Activated CD4-positive, CD25-positive, alpha-beta regulatory T cell treated with anti-CD3 and anti-CD28 coated beads, Interleukin-2, amount 50 U/mL, for 72 hours (primary cell): ENCODE data around the gene EDC4.
"Not testable (repeated sequence)": the region's sequence is repeated elsewhere in the genome, so short reads cannot be mapped to it uniquely, and the experiment has no call there.

Experiments used
- DNase-seq: peaks from one replicate; pipeline ENCODE4 v3.0.0; 2021

The EDC4 gene

GRCh38 chr16:67853670-67854069, 19.2 kb upstream of the EDC4 start:
- DNase-seq: no peak

GRCh38 chr16:67855789-67856188, 17.1 kb upstream of the EDC4 start:
- no peak for DNase-seq

- DNase-seq: no peak
Observed at GRCh38 chr16:67856927-67857546, 15.8 kb upstream of the EDC4 start.

- no peak for DNase-seq
Observed at GRCh38 chr16:67857547-67858233, 15.2 kb upstream of the EDC4 start.

GRCh38 chr16:67858500-67858899, 14.4 kb upstream of the EDC4 start:
- DNase-seq: no peak

GRCh38 chr16:67860589-67861398, 12.1 kb upstream of the EDC4 start:
- DNase-seq: no peak

GRCh38 chr16:67861877-67862276, 11.0 kb upstream of the EDC4 start:
- no peak for DNase-seq

GRCh38 chr16:67862623-67863583, 9.9 kb upstream of the EDC4 start:
- no peak for DNase-seq

- not testable (repeated sequence) for DNase-seq
Observed at GRCh38 chr16:67864044-67864443, 8.8 kb upstream of the EDC4 start.

GRCh38 chr16:67864594-67864993, 8.3 kb upstream of the EDC4 start:
- DNase-seq: no peak

- no peak for DNase-seq
Observed at GRCh38 chr16:67865318-67865717, 7.5 kb upstream of the EDC4 start.

GRCh38 chr16:67868290-67868689, 4.6 kb upstream of the EDC4 start:
- no peak for DNase-seq

GRCh38 chr16:67869653-67870052, 3.2 kb upstream of the EDC4 start:
- no peak for DNase-seq

GRCh38 chr16:67871256-67871655, 1.6 kb upstream of the EDC4 start:
- DNase-seq: no peak

- no peak for DNase-seq
Observed at GRCh38 chr16:67872131-67872630, 671 bp upstream of the EDC4 start.

GRCh38 chr16:67873435-67874370, 851 bp downstream of the EDC4 start:
- no peak for DNase-seq

GRCh38 chr16:67874372-67874771, 1.5 kb downstream of the EDC4 start:
- DNase-seq: no peak

- DNase-seq: no peak
Observed at GRCh38 chr16:67877064-67877463, 4.2 kb downstream of the EDC4 start.

- DNase-seq: no peak
Observed at GRCh38 chr16:67878232-67878631, 5.4 kb downstream of the EDC4 start.

- no peak for DNase-seq
Observed at GRCh38 chr16:67878846-67879245, 6.0 kb downstream of the EDC4 start.

- DNase-seq: no peak
Observed at GRCh38 chr16:67879462-67879861, 6.6 kb downstream of the EDC4 start.
